ENCODE results near the gene MTREX.

DNA sequence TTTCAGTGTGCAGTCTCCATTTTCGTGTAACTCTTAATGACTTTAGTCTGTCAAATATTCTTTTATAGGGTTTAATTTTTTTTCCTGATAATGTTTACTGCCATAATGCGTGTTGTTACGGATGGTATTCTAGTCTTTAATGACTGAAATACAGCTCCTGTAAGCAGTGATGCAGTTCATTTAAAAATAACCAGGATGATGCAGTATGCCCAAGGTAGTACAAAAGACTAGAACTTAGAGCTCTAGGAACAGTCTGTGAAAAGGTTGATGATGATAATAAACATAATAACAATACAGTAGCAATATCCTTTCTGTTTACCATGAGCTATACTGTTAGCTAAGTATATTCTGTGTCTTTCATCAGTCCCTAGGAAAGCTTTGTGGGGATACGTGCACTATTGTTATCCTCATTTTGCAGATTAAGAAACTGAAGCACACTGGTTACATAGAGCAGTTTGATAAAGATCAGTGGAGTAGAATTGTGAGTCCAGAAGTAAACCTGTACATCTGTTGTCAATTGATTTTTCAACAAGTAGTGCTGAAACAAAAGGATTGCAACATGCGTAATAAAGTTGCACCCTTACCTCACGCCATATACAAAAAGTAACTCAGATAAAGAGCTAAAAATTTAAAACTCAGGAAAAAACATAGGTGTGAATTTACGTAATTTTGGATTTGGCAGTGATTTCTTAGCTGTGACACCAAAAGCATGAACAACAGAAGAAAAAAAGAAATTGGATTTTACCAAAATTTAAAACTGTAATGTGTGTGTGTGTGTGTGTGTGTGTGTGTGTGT lies 64.5 kb downstream of the MTREX start:
- TF ChIP-seq, protein P1, sequence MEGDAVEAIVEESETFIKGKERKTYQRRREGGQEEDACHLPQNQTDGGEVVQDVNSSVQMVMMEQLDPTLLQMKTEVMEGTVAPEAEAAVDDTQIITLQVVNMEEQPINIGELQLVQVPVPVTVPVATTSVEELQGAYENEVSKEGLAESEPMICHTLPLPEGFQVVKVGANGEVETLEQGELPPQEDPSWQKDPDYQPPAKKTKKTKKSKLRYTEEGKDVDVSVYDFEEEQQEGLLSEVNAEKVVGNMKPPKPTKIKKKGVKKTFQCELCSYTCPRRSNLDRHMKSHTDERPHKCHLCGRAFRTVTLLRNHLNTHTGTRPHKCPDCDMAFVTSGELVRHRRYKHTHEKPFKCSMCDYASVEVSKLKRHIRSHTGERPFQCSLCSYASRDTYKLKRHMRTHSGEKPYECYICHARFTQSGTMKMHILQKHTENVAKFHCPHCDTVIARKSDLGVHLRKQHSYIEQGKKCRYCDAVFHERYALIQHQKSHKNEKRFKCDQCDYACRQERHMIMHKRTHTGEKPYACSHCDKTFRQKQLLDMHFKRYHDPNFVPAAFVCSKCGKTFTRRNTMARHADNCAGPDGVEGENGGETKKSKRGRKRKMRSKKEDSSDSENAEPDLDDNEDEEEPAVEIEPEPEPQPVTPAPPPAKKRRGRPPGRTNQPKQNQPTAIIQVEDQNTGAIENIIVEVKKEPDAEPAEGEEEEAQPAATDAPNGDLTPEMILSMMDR (tag by site-specific recombination; IDR thresholded peaks at IDR 0.05) = no peak
- TF ChIP-seq ZNF530 (tag by site-specific recombination; IDR thresholded peaks at IDR 0.05; ENCODE audit: low read depth) (no peak), ZNF416 (tag by site-specific recombination; IDR thresholded peaks at IDR 0.05) (no peak), ZNF292 (tag by site-specific recombination; IDR thresholded peaks at IDR 0.05; ENCODE audit: borderline replicate concordance, low read depth) (no peak), ZNF23 (tag by site-specific recombination; IDR thresholded peaks at IDR 0.05; ENCODE audit: borderline replicate concordance) (no peak)
- TF ChIP-seq, protein P2, sequence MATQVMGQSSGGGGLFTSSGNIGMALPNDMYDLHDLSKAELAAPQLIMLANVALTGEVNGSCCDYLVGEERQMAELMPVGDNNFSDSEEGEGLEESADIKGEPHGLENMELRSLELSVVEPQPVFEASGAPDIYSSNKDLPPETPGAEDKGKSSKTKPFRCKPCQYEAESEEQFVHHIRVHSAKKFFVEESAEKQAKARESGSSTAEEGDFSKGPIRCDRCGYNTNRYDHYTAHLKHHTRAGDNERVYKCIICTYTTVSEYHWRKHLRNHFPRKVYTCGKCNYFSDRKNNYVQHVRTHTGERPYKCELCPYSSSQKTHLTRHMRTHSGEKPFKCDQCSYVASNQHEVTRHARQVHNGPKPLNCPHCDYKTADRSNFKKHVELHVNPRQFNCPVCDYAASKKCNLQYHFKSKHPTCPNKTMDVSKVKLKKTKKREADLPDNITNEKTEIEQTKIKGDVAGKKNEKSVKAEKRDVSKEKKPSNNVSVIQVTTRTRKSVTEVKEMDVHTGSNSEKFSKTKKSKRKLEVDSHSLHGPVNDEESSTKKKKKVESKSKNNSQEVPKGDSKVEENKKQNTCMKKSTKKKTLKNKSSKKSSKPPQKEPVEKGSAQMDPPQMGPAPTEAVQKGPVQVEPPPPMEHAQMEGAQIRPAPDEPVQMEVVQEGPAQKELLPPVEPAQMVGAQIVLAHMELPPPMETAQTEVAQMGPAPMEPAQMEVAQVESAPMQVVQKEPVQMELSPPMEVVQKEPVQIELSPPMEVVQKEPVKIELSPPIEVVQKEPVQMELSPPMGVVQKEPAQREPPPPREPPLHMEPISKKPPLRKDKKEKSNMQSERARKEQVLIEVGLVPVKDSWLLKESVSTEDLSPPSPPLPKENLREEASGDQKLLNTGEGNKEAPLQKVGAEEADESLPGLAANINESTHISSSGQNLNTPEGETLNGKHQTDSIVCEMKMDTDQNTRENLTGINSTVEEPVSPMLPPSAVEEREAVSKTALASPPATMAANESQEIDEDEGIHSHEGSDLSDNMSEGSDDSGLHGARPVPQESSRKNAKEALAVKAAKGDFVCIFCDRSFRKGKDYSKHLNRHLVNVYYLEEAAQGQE (tag by site-specific recombination; IDR thresholded peaks at IDR 0.05) = no peak
